IPS-18c (cell line): ENCODE results near the gene FRY.

Source experiments
- H3K4me3 ChIP-seq: 2 replicates; pipeline ENCODE4 v1.7.0; 2013; ENCODE audit warnings: low read depth, mild to moderate bottlenecking, low read length, moderate library complexity; ENCODE audit not compliant: insufficient read depth
- H3K9me3 ChIP-seq: one replicate; pipeline ENCODE4 v1.6.1; 2013; ENCODE audit warnings: mild to moderate bottlenecking, low read length, moderate library complexity; ENCODE audit not compliant: control insufficient read depth, insufficient read depth

FRY gene

GRCh38 chr13:32009362-32009761 is 22.2 kb upstream of the FRY start:
- H3K9me3 ChIP-seq, result no peaks in the 10 kb centered on the region
- no peak overlapping the region for H3K4me3 ChIP-seq

DNA sequence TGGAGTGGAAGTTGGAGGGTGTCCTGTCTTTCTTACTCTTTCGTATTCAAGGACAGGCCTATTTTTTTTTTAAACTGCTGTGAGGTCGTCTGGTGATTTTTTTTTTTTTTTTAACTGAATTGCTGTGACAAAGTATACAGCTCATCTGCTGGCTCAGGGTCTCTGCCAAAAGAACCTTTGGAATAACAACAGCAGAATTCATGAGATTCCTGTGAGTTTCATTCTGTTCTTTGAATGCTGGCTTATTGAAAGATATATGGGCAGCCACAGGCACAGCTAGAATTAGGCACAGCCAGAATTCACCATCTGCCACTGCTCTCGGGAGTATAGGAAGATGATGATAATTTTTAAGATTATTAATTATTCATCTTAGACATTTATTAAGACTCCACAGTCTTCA is 21.4 kb upstream of the FRY start:
- no peak overlapping the region for H3K4me3 ChIP-seq

DNA sequence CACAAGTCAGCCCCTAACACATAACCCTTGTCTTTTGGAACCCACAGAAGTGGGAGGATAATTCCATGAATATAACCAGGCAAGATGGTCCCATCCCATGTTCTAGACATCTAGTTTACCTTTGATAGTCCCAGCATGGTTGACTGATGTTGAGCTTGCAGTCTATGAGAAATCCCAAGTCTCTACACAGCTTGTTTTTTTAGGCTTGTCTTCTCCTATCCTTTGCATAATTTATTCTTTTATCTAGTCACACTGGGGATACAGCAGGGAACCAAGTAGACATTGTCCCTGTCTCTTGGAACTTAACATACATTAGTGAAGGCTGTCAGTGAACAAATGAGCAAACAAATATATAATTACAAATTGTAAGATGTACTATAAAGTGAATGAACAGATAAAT is 19.6 kb upstream of the FRY start:
- no peaks in the 10 kb centered on the region for H3K9me3 ChIP-seq
- no peak overlapping the region for H3K4me3 ChIP-seq

More for the DNA sequence above, 21.4 kb upstream of the FRY start:
- no peaks in the 10 kb centered on the region for H3K9me3 ChIP-seq

DNA sequence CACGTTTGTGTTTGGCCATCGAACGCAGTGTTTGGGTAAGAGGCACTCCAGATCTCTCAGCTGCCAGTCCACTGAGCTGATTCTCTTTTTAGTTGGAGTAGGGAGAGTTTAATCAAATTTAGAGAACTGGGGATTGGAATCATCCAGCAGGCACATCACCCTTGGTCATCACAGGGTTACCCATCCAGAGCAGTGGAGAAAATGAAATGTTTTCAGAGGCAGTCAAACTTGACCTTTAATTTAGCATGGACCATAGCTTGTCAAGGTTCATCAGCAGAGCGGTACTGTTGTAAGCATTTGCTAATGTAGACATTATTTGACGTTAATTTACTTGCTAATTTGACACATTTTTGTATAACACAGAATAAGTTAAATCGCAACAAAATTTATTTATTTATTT is 18.4 kb upstream of the FRY start:
- Histone ChIP-seq H3K9me3 (no peaks in the 10 kb centered on the region), H3K4me3 (no peak overlapping the region)

- H3K9me3 ChIP-seq, result no peaks in the 10 kb centered on the region
- H3K4me3 ChIP-seq, result no peak overlapping the region
Measured at GRCh38 chr13:32016119-32016518, 15.5 kb upstream of the FRY start.

GRCh38 chr13:32016631-32017030 is 14.9 kb upstream of the FRY start:
- Histone ChIP-seq H3K9me3 (no peaks in the 10 kb centered on the region), H3K4me3 (no peak overlapping the region)

- H3K9me3 ChIP-seq, result no peaks in the 10 kb centered on the region
- no peak overlapping the region for H3K4me3 ChIP-seq
Measured at GRCh38 chr13:32017474-32017873, 14.1 kb upstream of the FRY start.

DNA sequence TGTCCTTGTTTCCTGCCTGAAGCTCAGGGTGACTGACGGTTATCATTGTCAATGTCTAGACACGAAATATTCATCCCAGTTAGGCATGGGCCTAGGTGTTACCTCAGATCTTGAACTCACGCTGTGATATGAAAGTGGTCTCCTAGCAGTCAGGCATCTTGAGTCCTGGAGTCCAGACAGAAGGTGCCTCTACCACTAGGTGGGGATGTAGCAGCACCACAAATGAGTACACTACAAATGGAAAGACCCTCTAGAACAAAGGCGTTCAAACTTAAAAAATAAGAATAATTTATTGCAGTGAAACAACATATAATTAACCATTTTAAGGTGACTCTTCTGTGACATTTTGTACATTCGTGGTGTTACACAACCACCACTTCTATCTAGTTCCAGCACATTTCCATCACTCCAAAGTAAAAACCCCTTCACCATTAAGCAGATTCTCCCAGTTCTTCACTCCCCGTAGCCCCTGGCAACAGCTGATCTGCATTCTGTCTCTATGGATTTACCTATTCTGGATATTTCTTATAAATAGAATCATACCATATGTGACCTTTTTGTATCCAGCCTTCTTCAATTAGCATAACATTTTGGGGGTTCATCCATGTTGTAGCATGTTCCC is 11.9 kb upstream of the FRY start:
- no peak overlapping the region for H3K4me3 ChIP-seq
- H3K9me3 ChIP-seq, result no peaks in the 10 kb centered on the region

DNA sequence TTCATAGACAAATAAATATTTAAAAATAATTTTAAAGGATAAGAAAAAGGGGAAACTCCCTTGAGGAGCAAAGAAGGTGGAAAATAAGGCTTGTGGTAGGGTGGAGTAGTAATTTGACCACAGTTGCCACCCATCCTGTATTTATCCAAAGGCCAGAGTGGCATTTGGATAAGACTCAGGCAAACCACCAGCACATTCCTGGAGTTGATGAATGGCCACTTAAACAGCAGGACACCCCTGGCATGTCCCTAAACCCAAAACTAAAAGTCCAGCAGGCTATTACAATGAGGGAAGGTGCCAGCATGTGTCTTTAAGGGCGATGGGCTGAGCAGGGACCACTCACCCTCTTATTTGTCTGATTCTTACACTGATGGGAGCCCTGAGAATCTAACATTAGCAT is 9.8 kb upstream of the FRY start:
- H3K9me3 ChIP-seq, result no peaks in the 10 kb centered on the region

GRCh38 chr13:32022311-32022710 is 9.3 kb upstream of the FRY start:
- Histone ChIP-seq H3K4me3 (no peak overlapping the region), H3K9me3 (no peaks in the 10 kb centered on the region)

More for the DNA sequence above, 9.8 kb upstream of the FRY start:
- no peak overlapping the region for H3K4me3 ChIP-seq

DNA sequence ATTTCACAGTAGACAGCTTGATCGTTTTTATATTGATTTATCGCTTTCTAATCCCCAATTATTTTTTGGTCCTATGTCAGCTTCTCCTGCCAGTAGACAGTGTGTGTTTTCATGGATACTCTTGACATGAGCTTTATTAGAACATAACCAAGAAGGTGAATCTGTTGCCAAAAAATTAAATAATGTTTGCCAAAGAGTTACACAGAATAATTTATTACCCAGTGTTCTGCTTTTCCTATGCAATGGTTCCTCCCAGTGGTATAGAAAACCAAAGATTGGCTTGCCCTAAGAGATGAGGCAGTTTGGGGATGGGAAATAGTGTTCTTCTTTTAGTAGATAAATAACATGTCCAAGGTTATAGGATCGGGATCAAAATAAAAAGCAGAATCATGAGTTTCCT is 8.5 kb upstream of the FRY start:
- H3K9me3 ChIP-seq, result no peaks in the 10 kb centered on the region
- no peak overlapping the region for H3K4me3 ChIP-seq

GRCh38 chr13:32023698-32024097 is 7.9 kb upstream of the FRY start:
- H3K4me3 ChIP-seq, result no peak overlapping the region
- no peaks in the 10 kb centered on the region for H3K9me3 ChIP-seq

DNA sequence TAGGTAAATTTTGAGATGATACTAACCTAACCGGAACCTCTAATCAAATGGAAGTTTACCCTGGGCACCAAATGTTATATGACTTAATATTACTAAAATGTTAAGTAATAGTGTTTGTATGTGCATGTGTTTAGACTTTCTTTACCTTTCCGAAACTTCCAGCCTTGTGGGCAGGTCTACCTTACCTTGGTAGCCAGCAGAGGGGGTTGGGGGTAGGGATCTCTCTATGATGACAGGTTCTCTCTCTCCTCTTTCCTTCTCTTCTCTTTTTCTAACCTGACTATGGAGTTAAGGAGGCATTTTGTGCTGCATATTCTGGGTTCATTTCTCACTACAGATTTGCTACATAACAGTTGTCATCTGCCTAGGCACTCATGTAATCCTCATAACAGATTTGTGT is 6.8 kb upstream of the FRY start:
- no peak overlapping the region for H3K4me3 ChIP-seq
- H3K9me3 ChIP-seq, result no peaks in the 10 kb centered on the region

DNA sequence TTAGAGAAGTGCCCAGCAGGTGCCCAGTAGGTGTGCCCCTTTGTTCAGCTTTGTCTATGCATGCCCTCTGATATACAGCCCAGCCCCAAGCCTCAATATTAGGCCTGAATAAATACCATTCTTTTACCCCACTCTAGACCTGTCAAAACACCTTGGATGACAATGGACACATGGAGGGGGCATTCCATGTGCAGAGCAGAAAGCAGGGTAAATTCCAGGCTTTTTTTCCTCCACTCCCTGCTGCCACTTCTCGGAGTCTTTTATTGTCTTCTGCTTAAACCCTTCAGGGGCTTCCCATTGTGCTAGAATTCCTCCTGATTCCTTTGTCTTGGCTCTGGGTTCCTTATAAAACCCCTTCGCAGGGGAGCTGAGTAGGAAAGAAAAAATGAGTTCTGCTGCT is 5.8 kb upstream of the FRY start:
- Histone ChIP-seq H3K4me3 (no peak overlapping the region), H3K9me3 (no peaks in the 10 kb centered on the region)

DNA sequence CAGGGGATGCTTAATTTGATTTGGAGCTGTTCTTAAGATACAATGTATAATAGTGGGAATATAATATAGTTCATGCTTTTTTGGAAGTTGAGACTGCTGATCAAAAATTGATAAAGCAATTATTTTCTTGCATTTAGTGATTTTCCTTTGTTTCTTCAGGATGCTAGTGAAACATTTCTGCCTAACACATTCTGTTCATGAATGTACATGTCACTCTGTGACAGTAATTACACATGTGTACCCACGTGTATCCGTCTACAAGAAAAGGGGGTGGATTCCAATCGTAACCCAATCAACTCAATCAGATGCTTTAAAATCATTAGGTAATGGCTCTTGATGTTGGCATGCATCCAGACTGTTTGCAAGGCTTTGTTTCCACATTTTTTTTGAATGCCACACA is 5.0 kb upstream of the FRY start:
- no peak overlapping the region for H3K4me3 ChIP-seq

DNA sequence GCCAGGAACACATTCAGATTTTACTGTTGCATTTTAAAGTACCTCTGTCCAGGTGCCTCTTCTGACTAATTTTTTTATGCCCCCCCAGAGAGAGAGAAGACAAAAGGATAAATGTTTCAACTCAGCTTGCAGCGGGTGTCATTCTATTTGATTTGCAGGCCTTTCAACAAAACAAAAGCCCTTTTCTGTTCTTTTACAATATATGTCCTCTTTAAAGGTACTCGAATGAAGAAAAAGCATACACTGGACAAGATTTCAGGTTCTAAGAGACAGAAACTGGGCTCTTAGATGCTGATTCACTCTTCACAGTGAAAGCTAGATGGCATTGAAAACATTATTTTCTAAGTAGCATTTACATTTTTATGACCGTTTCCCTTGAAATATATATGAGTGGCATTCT is 2.9 kb upstream of the FRY start:
- H3K9me3 ChIP-seq, result peaks cover under 1% of the 10 kb centered on the region
- H3K4me3 ChIP-seq, result no peak overlapping the region

More for the DNA sequence above, 5.0 kb upstream of the FRY start:
- no peaks in the 10 kb centered on the region for H3K9me3 ChIP-seq

DNA sequence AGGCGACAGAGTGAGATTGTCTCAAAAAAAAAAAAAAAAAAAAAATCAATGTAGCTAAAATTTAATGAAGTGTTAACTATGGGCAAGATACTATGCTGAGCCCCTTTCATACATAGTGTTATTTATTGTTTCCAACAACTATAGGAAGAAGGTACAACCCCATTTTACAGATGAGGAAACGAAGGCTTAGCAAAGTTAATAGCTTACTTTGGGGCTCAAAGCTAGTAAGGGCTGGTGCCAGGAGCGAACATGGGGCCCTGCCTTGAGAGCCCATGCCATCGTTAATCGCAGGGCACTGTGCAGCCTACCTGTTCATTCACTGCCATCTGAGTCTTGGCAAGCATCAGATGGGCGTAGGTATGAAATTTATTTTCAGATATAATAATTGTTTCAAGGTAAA is 1.9 kb upstream of the FRY start:
- no peak overlapping the region for H3K4me3 ChIP-seq
- H3K9me3 ChIP-seq, result peaks cover 2% of the 10 kb centered on the region

DNA sequence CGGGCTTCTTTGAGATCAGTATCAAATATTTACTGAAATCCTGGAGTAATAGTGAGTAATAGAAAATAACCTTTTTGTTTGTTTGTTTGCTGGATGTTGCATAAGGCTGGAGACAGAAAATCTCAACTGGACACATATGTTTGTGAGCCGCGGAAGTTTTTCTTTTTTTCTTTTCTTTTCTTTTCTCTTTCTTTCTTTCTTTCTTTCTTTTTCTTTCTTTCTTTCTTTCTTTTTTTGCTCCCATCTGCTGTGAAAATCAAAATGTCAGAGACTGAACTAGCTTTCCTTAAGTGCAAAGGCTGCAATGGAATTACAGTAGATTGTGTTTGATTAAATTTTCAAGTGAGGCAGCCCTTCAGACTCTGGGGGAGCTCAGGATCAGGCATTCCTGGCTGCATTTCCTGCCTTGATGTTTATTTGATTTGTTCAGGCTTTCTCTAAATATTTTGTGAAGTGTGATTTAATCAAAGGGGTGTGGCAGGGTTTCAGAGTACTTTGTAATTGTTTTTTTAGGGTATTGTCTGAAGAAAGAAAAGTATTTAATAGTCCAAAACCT is 319 bp downstream of the FRY start:
- Histone ChIP-seq H3K9me3 (peaks cover 2% of the 10 kb centered on the region), H3K4me3 (peak overlapping the region; percentile 65)

- no peak overlapping the region for H3K4me3 ChIP-seq
- H3K9me3 ChIP-seq, result peaks cover 2% of the 10 kb centered on the region
Measured at GRCh38 chr13:32032759-32033158, 1.2 kb downstream of the FRY start.
